GM12878 (cell line): ENCODE measurements around the gene ENTPD6. TPM values are rescaled to one million over a fixed set of nuclear protein-coding genes. Genes with fewer than 3 reads are reported as not detected.
"Not testable (repeated sequence)": the region's sequence is repeated elsewhere in the genome, so short reads cannot be mapped to it uniquely, and the experiment has no call there.

ENCODE experiments used
- ATAC-seq: fragments of 200-7000 bp; cut with Tn5 transposase; 3 replicates; pipeline ENCODE4 v1.9.1; 2020; ENCODE audit warnings: mild to moderate bottlenecking, moderate library complexity
- BruUV-seq: library from RNA; stranded (reverse); fragments of 400-500 nt; replicated peaks from 2 replicates; lab custom pipeline; 2021; lab: Mats Ljungman, UMichigan
- CTCF ChIA-PET: fragments of 300-600 bp; sonication (Branson Sonifier 250); formaldehyde crosslinking; extraction: SDS; loops from one replicate; lab custom pipeline; 2021; ENCODE audit warnings: inconsistent platforms; lab: Yijun Ruan, JAX
- POLR2A ChIA-PET: fragments of 350-600 bp; formaldehyde crosslinking; extraction: SDS; loops from one replicate; lab custom pipeline; 2021; ENCODE audit warnings: inconsistent platforms; lab: Charles Lee
- RAD21 ChIA-PET: fragments of 300-600 bp; sonication (Branson Sonifier 250); formaldehyde crosslinking; loops from one replicate; lab custom pipeline; 2023; ENCODE audit warnings: antibody characterized with exemption; ENCODE audit not compliant: unreplicated experiment; lab: Charles Lee
- SMC1A ChIA-PET: fragments of 300-600 bp; sonication (Branson Sonifier 250); formaldehyde crosslinking; loops from one replicate; lab custom pipeline; 2023; ENCODE audit not compliant: unreplicated experiment, uncharacterized antibody; lab: Charles Lee
- DNase-seq: peaks from one replicate; pipeline ENCODE4 v3.0.0-alpha.2; 2011; ENCODE audit warnings: low read depth, low spot score
- FAIRE-seq: peaks from 3 replicates; lab custom pipeline; 2011; peaks lifted over from hg19 to GRCh38; lab: Jason Lieb, UNC
- H2AFZ ChIP-seq: 2 replicates; pipeline ENCODE4 v1.6.0; 2011; ENCODE audit warnings: low read depth, low read length, control low read depth; ENCODE audit not compliant: control insufficient read depth
- H3K27ac ChIP-seq: 2 replicates; pipeline ENCODE4 v1.5.1; 2011; ENCODE audit warnings: control low read depth; ENCODE audit not compliant: control insufficient read depth, insufficient read depth
- H3K27me3 ChIP-seq, 2 experiments: replicated peaks in 1 of 2; 2 replicates each; pipeline versions ENCODE4 v1.6.0 to v1.6.1; 2011; ENCODE audit warnings: low read length in 1 of 2; ENCODE audit not compliant: control insufficient read depth in 2 of 2, insufficient read depth in 2 of 2
- H3K36me3 ChIP-seq, 2 experiments: 2 replicates each; pipeline ENCODE4 v1.5.1; 2011; ENCODE audit warnings: low read length in 1 of 2; ENCODE audit not compliant: control insufficient read depth in 2 of 2, insufficient read depth in 2 of 2
- H3K4me1 ChIP-seq: 2 replicates; pipeline ENCODE4 v1.6.1; 2011; ENCODE audit warnings: mild to moderate bottlenecking, low read length, moderate library complexity, mixed read lengths; ENCODE audit not compliant: control insufficient read depth, insufficient read depth
- H3K4me2 ChIP-seq: 2 replicates; pipeline ENCODE4 v1.6.0; 2011; ENCODE audit warnings: control low read depth; ENCODE audit not compliant: control insufficient read depth, insufficient read depth
- H3K4me3 ChIP-seq: fragments of 200-600 bp; sonication (generic); 2 replicates; pipeline ENCODE4 v1.5.1; 2016
- H3K79me2 ChIP-seq: 2 replicates; pipeline ENCODE4 v1.6.0; 2011; ENCODE audit warnings: low read length; ENCODE audit not compliant: control insufficient read depth, insufficient read depth
- H3K9ac ChIP-seq: 2 replicates; pipeline ENCODE4 v1.8.0; 2011; ENCODE audit warnings: low read length, control low read depth, mixed read lengths; ENCODE audit not compliant: control insufficient read depth, insufficient read depth
- H3K9me3 ChIP-seq: replicated peaks from 3 replicates; pipeline ENCODE4 v1.5.1; 2011; ENCODE audit warnings: mild to moderate bottlenecking, low read length; ENCODE audit not compliant: control insufficient read depth, insufficient read depth
- H4K20me1 ChIP-seq: 2 replicates; pipeline ENCODE4 v1.6.0; 2011; ENCODE audit not compliant: control insufficient read depth, insufficient read depth
- EP300 ChIP-seq, 2 experiments: fragments of 150-350 bp in 1 of 2; IDR thresholded peaks; 2 replicates each; pipeline ENCODE4 v1.6.1; 2011 to 2012; ENCODE audit warnings: low read depth in 2 of 2, low read length in 2 of 2, borderline replicate concordance in 1 of 2, improper control_type of control experiment in 1 of 2, inconsistent platforms in 1 of 2; ENCODE audit not compliant: control insufficient read depth in 1 of 2
- POLR2AphosphoS2 ChIP-seq: IDR thresholded peaks from 2 replicates; pipeline ENCODE4 v1.6.1; 2011; ENCODE audit warnings: low read depth, mild to moderate bottlenecking, low read length, improper control_type of control experiment, moderate library complexity
- SRF ChIP-seq, 2 experiments: IDR thresholded peaks; 2 replicates each; pipeline ENCODE4 v1.6.1; 2011; ENCODE audit warnings: low read depth in 2 of 2, low read length in 2 of 2, mild to moderate bottlenecking in 1 of 2, moderate library complexity in 1 of 2
- ZNF274 ChIP-seq: IDR thresholded peaks from one replicate; pipeline ENCODE4 v1.8.0; 2011; ENCODE audit not compliant: insufficient read length, insufficient read depth
- WGBS: methylation state at CpG from one replicate; pipeline ENCODE4 v1.1.6; 2016; ENCODE audit warnings: low lambda C conversion rate; ENCODE audit not compliant: insufficient replicate concordance, insufficient coverage; ENCODE audit errors: missing lambda C conversion rate; 5-methylcytosine and 5-hydroxymethylcytosine counted together
- in situ Hi-C: fragments of 300-500 bp; cut with MboI; formaldehyde crosslinking; loops from 9 replicates; pipeline ENCODE4 v1.14.3; 2018; ENCODE audit warnings: mixed read lengths
- intact Hi-C: fragments of 100-400 bp; cut with micrococcal nuclease; formaldehyde crosslinking; loops from one replicate; pipeline ENCODE4 v1.14.2; 2022; ENCODE audit not compliant: unreplicated experiment
- polyA plus RNA-seq, 11 experiments: library from polyadenylated mRNA; depleted of rRNA in 4 of 11; unstranded in 6 of 11; stranded (reverse) in 5 of 11; fragments of >200 nt; fragmentation: Nextera tagmentation in 4 of 11; fragmentation: Illumina TruSeq in 1 of 11; extraction: Ambion mirVana in 4 of 11; extraction: Trizol in 1 of 11; gene quantifications; 1 replicate in 1 of 11; 2 replicates in 10 of 11; pipeline versions ENCODE4 v1.2.1 to v1.2.3, GENCODE V29; 2011 to 2016; ENCODE audit warnings: inconsistent platforms in 2 of 11, missing spikeins in 2 of 11, low read depth in 1 of 11
- total RNA-seq, 4 experiments: library from RNA; depleted of rRNA in 3 of 4; stranded (reverse); fragments of >200 nt in 3 of 4; fragmentation: Illumina TruSeq in 1 of 4; extraction: Trizol in 1 of 4; gene quantifications; 2 replicates each; pipeline versions ENCODE4 v1.2.1 to v1.2.3, GENCODE V29; 2013 to 2021

ENTPD6 gene
- total and polyA plus RNA-seq, 10 of the 15 experiments (the other 5 are each of a cell fraction or from before 2014, with no cell fraction given), result 0.53 to 45.4 (median 31.1) TPM

DNA sequence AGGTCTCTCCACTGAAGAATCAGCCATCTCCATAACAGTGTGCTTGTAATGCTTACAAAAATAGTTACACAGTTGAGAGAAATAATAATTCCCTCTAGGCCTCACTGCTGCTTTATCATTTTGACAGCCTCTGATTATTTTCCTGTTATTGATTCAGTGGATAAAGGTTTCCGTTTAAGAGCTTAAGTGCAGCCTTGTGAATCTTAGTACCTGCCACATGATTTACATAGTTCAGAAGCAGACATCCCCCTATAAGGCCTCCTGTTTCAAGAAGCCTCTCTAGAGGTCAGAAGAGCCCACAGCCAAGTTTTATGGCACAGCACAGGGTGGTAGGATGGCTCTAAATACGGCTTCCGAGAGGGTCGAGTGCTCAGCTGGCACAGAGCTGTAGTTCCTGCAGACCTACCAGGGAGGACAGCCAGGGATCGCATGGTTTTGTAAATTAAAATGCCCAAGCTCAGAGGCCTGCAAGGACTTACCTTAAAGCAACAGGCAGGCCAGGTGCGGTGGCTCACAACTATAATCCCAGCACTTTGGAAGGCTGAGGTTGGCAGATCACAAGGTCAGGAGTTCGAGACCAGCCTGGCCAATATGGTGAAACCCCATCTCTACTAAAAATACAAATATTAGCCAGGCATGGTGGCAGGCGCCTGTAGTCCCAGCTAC is 34.8 kb downstream of the ENTPD6 start:
- ChIA-PET RAD21 (no interaction called here), CTCF (interaction anchor here (0.6 to 1.3 kb wide), 2 partner anchors 10 to 17 kb away, joined by 3 to 5 read pairs; no protein-coding TSS in a partner anchor), SMC1A (no interaction called here), POLR2A (no interaction called here)
- ATAC-seq (peak; percentile 76), FAIRE-seq (peak; percentile 23), DNase-seq (no peak)
- H2AFZ ChIP-seq, result no peak overlapping the region
- in situ Hi-C loops (no loop called here), intact Hi-C loops (no loop called here)
- no peak overlapping the region for H3K9ac ChIP-seq
- TF ChIP-seq EP300 (IDR thresholded peaks at IDR 0.05; ENCODE audit: borderline replicate concordance in 1 of 2, control insufficient read depth in 1 of 2, low read depth in 2 of 2, low read length in 2 of 2) (no peak), SRF (IDR thresholded peaks at IDR 0.05; ENCODE audit: low read depth in 2 of 2, low read length in 2 of 2) (0 out of 4 replicates have a peak, but pooled peaks of 1 of the 2 experiments have one; percentile 18)
- H3K79me2 ChIP-seq, result no peaks in the 10 kb centered on the region
- H3K27me3 ChIP-seq, result no peaks in the 10 kb centered on the region
- no peak overlapping the region for H3K4me3 ChIP-seq
- BruUV-seq, result no TSS peak
- no peak overlapping the region for H3K4me2 ChIP-seq
- no peaks in the 10 kb centered on the region for H3K9me3 ChIP-seq
- H4K20me1 ChIP-seq, result no peaks in the 10 kb centered on the region
- 38% methylated on average over 8 of the region's 8 CpGs for WGBS
- H3K36me3 ChIP-seq, result no peaks in the 10 kb centered on the region; a peak in 2 of 4 replicates
- H3K4me1 ChIP-seq, result peaks cover 3% of the 10 kb centered on the region
- no peak overlapping the region for H3K27ac ChIP-seq

DNA sequence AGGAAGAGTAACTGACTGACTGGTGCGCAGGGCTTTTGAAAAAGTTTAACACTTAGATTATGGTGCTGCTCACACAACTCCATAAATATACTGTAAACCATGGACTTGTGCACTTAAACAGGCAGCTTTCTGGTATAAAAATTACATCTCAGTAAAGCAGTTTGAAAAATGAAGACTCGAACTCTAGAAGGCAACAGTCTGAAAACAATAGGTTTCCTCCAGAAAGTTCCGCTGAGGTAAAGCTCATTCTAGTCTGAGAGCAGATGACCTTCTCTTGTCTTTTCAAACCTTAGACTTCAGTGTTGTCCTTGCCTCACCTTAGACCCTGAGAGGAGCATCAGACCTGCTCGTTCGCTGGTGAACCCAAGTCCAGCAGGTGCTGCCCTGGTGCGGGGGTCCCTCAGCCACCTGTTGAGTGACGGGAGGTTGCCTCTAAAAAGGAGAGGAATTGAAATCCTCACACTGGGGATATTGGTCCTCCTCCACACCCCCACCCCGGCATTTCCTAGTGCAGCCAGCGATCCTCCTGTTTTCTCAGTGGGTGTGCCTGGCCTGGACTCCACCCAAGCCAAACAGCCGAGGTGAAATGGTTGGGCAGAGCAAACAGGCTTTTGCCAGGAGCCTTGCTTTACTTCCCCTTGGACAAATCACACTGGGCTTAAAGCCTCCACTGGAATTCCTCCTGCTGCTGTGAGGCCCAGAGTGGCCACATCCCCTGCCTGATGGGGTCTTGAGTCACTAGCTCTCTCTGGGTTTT is 37.7 kb downstream of the ENTPD6 start:
- intact Hi-C loops (no loop called here), in situ Hi-C loops (no loop called here)
- Histone ChIP-seq H3K9me3 (no peaks in the 10 kb centered on the region), H3K4me3 (no peak overlapping the region), H3K27ac (no peak overlapping the region), H3K9ac (no peak overlapping the region), H3K27me3 (no peaks in the 10 kb centered on the region), H3K4me2 (no peak overlapping the region), H3K36me3 (no peaks in the 10 kb centered on the region), H2AFZ (no peak overlapping the region), H3K79me2 (no peaks in the 10 kb centered on the region), H3K4me1 (peaks cover 3% of the 10 kb centered on the region), H4K20me1 (0 out of 2 replicates have a peak, but pooled peaks cover 2% of the 10 kb centered on the region)
- no peak for ATAC-seq
- no peak for DNase-seq
- no peak for FAIRE-seq
- POLR2A ChIA-PET, result no interaction called here
- TF ChIP-seq ZNF274 (no peak), POLR2AphosphoS2 (no peak)
- no TSS peak for BruUV-seq
- SMC1A ChIA-PET, result no interaction called here
- CTCF ChIA-PET, result interaction anchor here (1.0 kb wide), 1 partner anchor 165 kb away, joined by 3 read pairs; no protein-coding TSS in a partner anchor
- 69% methylated on average over 10 of the region's 10 CpGs for WGBS
- RAD21 ChIA-PET, result no interaction called here

DNA sequence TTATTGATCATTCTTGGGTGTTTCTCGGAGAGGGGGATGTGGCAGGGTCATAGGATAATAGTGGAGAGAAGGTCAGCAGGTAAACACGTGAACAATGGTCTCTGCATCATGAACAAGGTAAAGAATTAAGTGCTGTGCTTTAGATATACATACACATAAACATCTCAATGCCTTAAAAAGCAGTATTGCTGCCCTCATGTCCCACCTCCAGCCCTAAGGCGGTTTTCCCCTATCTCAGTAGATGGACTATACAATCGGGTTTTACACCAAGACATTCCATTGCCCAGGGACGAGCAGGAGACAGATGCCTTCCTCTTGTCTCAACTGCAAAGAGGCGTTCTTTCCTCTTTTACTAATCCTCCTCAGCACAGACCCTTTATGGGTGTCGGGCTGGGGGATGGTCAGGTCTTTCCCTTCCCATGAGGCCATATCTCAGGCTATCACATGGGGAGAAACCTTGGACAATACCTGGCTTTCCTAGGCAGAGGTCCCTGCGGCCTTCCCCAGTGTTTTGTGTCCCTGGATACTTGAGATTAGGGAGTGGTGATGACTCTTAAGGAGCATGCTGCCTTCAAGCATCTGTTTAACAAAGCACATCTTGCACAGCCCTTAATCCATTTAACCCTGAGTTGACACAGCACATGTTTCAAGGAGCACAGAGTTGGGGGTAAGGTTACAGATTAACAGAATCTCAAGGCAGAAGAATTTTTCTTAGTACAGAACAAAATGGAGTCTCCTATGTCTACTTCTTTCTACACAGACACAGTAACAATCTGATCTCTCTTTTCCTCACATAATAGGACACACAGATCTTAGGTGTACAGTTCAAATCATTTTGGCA is 38.7 kb downstream of the ENTPD6 start:
- FAIRE-seq, ATAC-seq, BruUV-seq: not testable (repeated sequence)

More for the DNA sequence above, 38.7 kb downstream of the ENTPD6 start:
- H3K4me2 ChIP-seq, H3K4me3 ChIP-seq, H4K20me1 ChIP-seq, POLR2A ChIA-PET, H3K36me3 ChIP-seq, H3K27ac ChIP-seq, CTCF ChIA-PET, H3K9me3 ChIP-seq, intact Hi-C loops, DNase-seq, in situ Hi-C loops, H3K9ac ChIP-seq, RAD21 ChIA-PET, H3K27me3 ChIP-seq, H3K79me2 ChIP-seq, H3K4me1 ChIP-seq, H2AFZ ChIP-seq: not testable (repeated sequence)
- SMC1A ChIA-PET, result interaction anchor here (1.0 kb wide), 1 partner anchor 10 kb away, joined by 3 read pairs; no protein-coding TSS in a partner anchor
- WGBS, result 39% methylated on average over 8 of the region's 8 CpGs
